IMR-90 (cell line): ENCODE results near the gene DOCK9. TPM values are rescaled to one million over a fixed set of nuclear protein-coding genes. Genes with fewer than 3 reads are reported as not detected.

Experiments
- ATAC-seq: fragments of 200-7000 bp; cut with Tn5 transposase; 2 replicates; pipeline ENCODE4 v1.9.1; 2020; ENCODE audit warnings: low read depth, mild to moderate bottlenecking, moderate library complexity
- BruUV-seq: library from RNA; stranded (reverse); fragments of 400-500 nt; replicated peaks from 2 replicates; lab custom pipeline; 2021; lab: Mats Ljungman, UMichigan
- CTCF ChIA-PET: fragments of 300-600 bp; formaldehyde crosslinking; extraction: SDS; loops from one replicate; lab custom pipeline; 2021; ENCODE audit warnings: antibody characterized with exemption; lab: Yijun Ruan, JAX
- POLR2A ChIA-PET: fragments of 300-600 bp; sonication (Branson Sonifier 250); formaldehyde crosslinking; loops from one replicate; lab custom pipeline; 2022; ENCODE audit warnings: antibody characterized with exemption; ENCODE audit not compliant: unreplicated experiment; lab: Charles Lee
- DNase-seq: peaks from one replicate; pipeline ENCODE4 v3.0.0; 2013
- H2AFZ ChIP-seq: replicated peaks from 2 replicates; pipeline ENCODE3; 2013; ENCODE audit warnings: low read length, mild to moderate bottlenecking; ENCODE audit not compliant: poor library complexity
- H2AK5ac ChIP-seq: 2 replicates; pipeline ENCODE4 v1.6.1; 2013; ENCODE audit warnings: low read depth, low read length, inconsistent platforms
- H2AK9ac ChIP-seq: replicated peaks from 2 replicates; pipeline ENCODE3; 2013; ENCODE audit warnings: mild to moderate bottlenecking, low read depth, low read length, moderate library complexity; ENCODE audit not compliant: poor library complexity
- H2BK120ac ChIP-seq: 2 replicates; pipeline ENCODE4 v1.6.1; 2013; ENCODE audit warnings: low read depth, low read length, inconsistent platforms
- H2BK15ac ChIP-seq: 3 replicates; pipeline ENCODE4 v1.6.1; 2013; ENCODE audit warnings: low read depth, low read length, inconsistent platforms
- H2BK20ac ChIP-seq: 2 replicates; pipeline ENCODE4 v1.6.1; 2013; ENCODE audit warnings: low read depth, mild to moderate bottlenecking, inconsistent platforms, low read length, moderate library complexity
- H2BK5ac ChIP-seq: 2 replicates; pipeline ENCODE4 v1.6.1; 2013; ENCODE audit warnings: mild to moderate bottlenecking, low read depth, low read length, inconsistent platforms; ENCODE audit not compliant: poor library complexity, severe bottlenecking
- H3K14ac ChIP-seq: replicated peaks from 2 replicates; pipeline ENCODE4 v1.6.1; 2013; ENCODE audit warnings: low read depth, low read length, inconsistent platforms
- H3K18ac ChIP-seq: 2 replicates; pipeline ENCODE4 v1.6.1; 2013; ENCODE audit warnings: low read depth, low read length, control low read depth
- H3K23ac ChIP-seq: 2 replicates; pipeline ENCODE4 v1.6.1; 2013; ENCODE audit warnings: low read depth, low read length, inconsistent platforms
- H3K27ac ChIP-seq: 2 replicates; pipeline ENCODE4 v1.5.1; 2013; ENCODE audit warnings: mild to moderate bottlenecking, control low read depth, low read length; ENCODE audit not compliant: insufficient read depth
- H3K27me3 ChIP-seq: 2 replicates; pipeline ENCODE4 v1.6.1; 2013; ENCODE audit warnings: low read length; ENCODE audit not compliant: control insufficient read depth, insufficient read depth
- H3K36me3 ChIP-seq: 2 replicates; pipeline ENCODE4 v1.6.1; 2013; ENCODE audit warnings: low read length, mixed read lengths; ENCODE audit not compliant: control insufficient read depth, insufficient read depth
- H3K4ac ChIP-seq: 2 replicates; pipeline ENCODE4 v1.6.1; 2013; ENCODE audit warnings: low read depth, low read length, inconsistent platforms
- H3K4me1 ChIP-seq: 2 replicates; pipeline ENCODE4 v1.6.1; 2013; ENCODE audit warnings: low read length, mixed read lengths; ENCODE audit not compliant: control insufficient read depth, insufficient read depth
- H3K4me2 ChIP-seq: 2 replicates; pipeline ENCODE4 v1.6.1; 2013; ENCODE audit warnings: low read depth, mild to moderate bottlenecking, control low read depth, low read length, moderate library complexity
- H3K4me3 ChIP-seq: 2 replicates; pipeline ENCODE4 v1.5.1; 2013; ENCODE audit warnings: low read depth, mild to moderate bottlenecking, control low read depth, low read length, moderate library complexity; ENCODE audit not compliant: insufficient read depth
- H3K56ac ChIP-seq: 2 replicates; pipeline ENCODE4 v1.6.1; 2013; ENCODE audit warnings: low read length, inconsistent platforms; ENCODE audit not compliant: insufficient read depth; ENCODE audit errors: extremely low read depth
- H3K79me1 ChIP-seq, 2 experiments: 2 replicates each; pipeline ENCODE4 v1.6.1; 2013; ENCODE audit warnings: low read length in 2 of 2, inconsistent platforms in 1 of 2, low read depth in 1 of 2
- H3K9ac ChIP-seq: 2 replicates; pipeline ENCODE4 v1.6.1; 2013; ENCODE audit warnings: low read depth, low read length, control low read depth
- H3K9me1 ChIP-seq: 2 replicates; pipeline ENCODE4 v1.6.1; 2013; ENCODE audit warnings: low read length, inconsistent platforms; ENCODE audit not compliant: insufficient read depth
- H3K9me3 ChIP-seq: 2 replicates; pipeline ENCODE4 v1.6.1; 2013; ENCODE audit warnings: low read length; ENCODE audit not compliant: control insufficient read depth, insufficient read depth
- H4K20me1 ChIP-seq: 2 replicates; pipeline ENCODE4 v1.6.1; 2013; ENCODE audit warnings: low read length, inconsistent platforms; ENCODE audit not compliant: insufficient read depth
- H4K5ac ChIP-seq: 2 replicates; pipeline ENCODE4 v1.6.1; 2013; ENCODE audit warnings: mild to moderate bottlenecking, low read depth, low read length, control low read depth
- H4K8ac ChIP-seq, 2 experiments: 2 replicates each; pipeline ENCODE4 v1.6.1; 2013; ENCODE audit warnings: low read depth in 2 of 2, low read length in 2 of 2, control low read depth in 1 of 2, inconsistent platforms in 1 of 2
- H4K91ac ChIP-seq: 2 replicates; pipeline ENCODE4 v1.6.1; 2013; ENCODE audit warnings: low read depth, low read length, inconsistent platforms; ENCODE audit not compliant: insufficient read depth
- BHLHE40 ChIP-seq: fragments of 150-350 bp; IDR thresholded peaks from 2 replicates; pipeline ENCODE4 v1.6.1; 2016; ENCODE audit warnings: mild to moderate bottlenecking, low read depth, low read length
- CHD1 ChIP-seq: IDR thresholded peaks from 2 replicates; pipeline ENCODE4 v1.6.1; 2012; ENCODE audit warnings: low read depth, low read length, improper control_type of control experiment
- CTCF ChIP-seq: conservative IDR thresholded peaks from 2 replicates; pipeline ENCODE4 v1.5.1; 2012; ENCODE audit warnings: mild to moderate bottlenecking, low read depth, low read length, improper control_type of control experiment
- MAZ ChIP-seq: IDR thresholded peaks from 2 replicates; pipeline ENCODE4 v1.6.1; 2012; ENCODE audit warnings: low read depth, mild to moderate bottlenecking, low read length, improper control_type of control experiment, moderate library complexity, borderline replicate concordance
- NFE2L2 ChIP-seq: fragments of 150-350 bp; IDR thresholded peaks from 2 replicates; pipeline ENCODE4 v1.6.1; 2016; ENCODE audit warnings: low read depth, mild to moderate bottlenecking, low read length
- RAD21 ChIP-seq: IDR thresholded peaks from 2 replicates; pipeline ENCODE4 v1.6.1; 2012; ENCODE audit warnings: low read length, improper control_type of control experiment
- RFX5 ChIP-seq: IDR thresholded peaks from 2 replicates; pipeline ENCODE4 v1.8.0; 2012; ENCODE audit warnings: low read depth, mild to moderate bottlenecking, low read length, moderate library complexity
- USF2 ChIP-seq: fragments of 150-350 bp; IDR thresholded peaks from 2 replicates; pipeline ENCODE4 v1.6.1; 2017; ENCODE audit warnings: mild to moderate bottlenecking, antibody characterized with exemption, low read length, low read depth
- WGBS, 2 experiments: methylation state at CpG; one replicate each; pipeline versions ENCODE4 v1.1.5 to v1.1.7; 2013; ENCODE audit warnings: missing lambda C conversion rate in 2 of 2; ENCODE audit not compliant: insufficient read length in 1 of 2; ENCODE audit errors: extremely low coverage in 2 of 2; 5-methylcytosine and 5-hydroxymethylcytosine counted together
- dilution Hi-C: fragments of 300-500 bp; cut with HindIII; formaldehyde crosslinking; loops from one replicate; pipeline ENCODE4 v1.14.3; 2018; ENCODE audit warnings: low sequenced_read_pairs; ENCODE audit not compliant: unreplicated experiment
- in situ Hi-C: fragments of 300-500 bp; cut with MboI; formaldehyde crosslinking; loops from 3 replicates; pipeline ENCODE4 v1.14.3; 2019; ENCODE audit warnings: low sequenced_read_pairs, inconsistent platforms, mixed read lengths
- intact Hi-C: fragments of 100-400 bp; cut with micrococcal nuclease; formaldehyde crosslinking; loops from 2 replicates; pipeline ENCODE4 v1.10.0; 2022
- polyA plus RNA-seq, 3 experiments: library from polyadenylated mRNA; depleted of rRNA; stranded (reverse); fragments of >200 nt; gene quantifications; 2 replicates each; pipeline ENCODE4 v1.2.3, GENCODE V29; 2012; ENCODE audit warnings: low replicate concordance in 1 of 3
- total RNA-seq: library from RNA; depleted of rRNA; stranded (reverse); fragments of >200 nt; gene quantifications from 2 replicates; pipeline ENCODE4 v1.2.3, GENCODE V29; 2012
- TF ChIP-seq, protein P1 (sequence below): fragments of 150-350 bp; IDR thresholded peaks from 2 replicates; pipeline ENCODE4 v1.6.1; 2016; ENCODE audit warnings: low read depth, mild to moderate bottlenecking, low read length, moderate library complexity, borderline replicate concordance

Gene DOCK9
- total and polyA plus RNA-seq, 2 of the 4 experiments (the other 2 are of a cell fraction): 4.8 to 7.2 TPM

- dilution Hi-C loops (no loop called here), in situ Hi-C loops (loop anchor here (25.0 kb wide), 2 partner anchors 687 to 962 kb away; partner anchors contain the start of gene FARP1), intact Hi-C loops (no loop called here)
- Histone ChIP-seq H3K14ac (no peak overlapping the region), H3K18ac (no peak overlapping the region), H3K9me1 (peaks cover 15% of the 10 kb centered on the region; the same call in 1 of the 2 replicates), H4K91ac (no peak overlapping the region), H3K36me3 (no peaks in the 10 kb centered on the region), H2AFZ (no peak overlapping the region), H3K23ac (no peak overlapping the region), H2BK120ac (no peak overlapping the region), H3K4me3 (no peak overlapping the region), H3K4ac (no peak overlapping the region), H2AK5ac (no peak overlapping the region), H3K27me3 (no peaks in the 10 kb centered on the region), H3K27ac (no peak overlapping the region), H2AK9ac (no peak overlapping the region), H4K5ac (no peak overlapping the region), H3K4me2 (no peak overlapping the region), H2BK5ac (no peak overlapping the region), H3K4me1 (peaks cover 2% of the 10 kb centered on the region; the same call in 1 of the 2 replicates), H4K20me1 (no peaks in the 10 kb centered on the region), H3K56ac (no peak overlapping the region), H2BK15ac (no peak overlapping the region; the same call in 2 of the 3 replicates), H2BK20ac (no peak overlapping the region), H3K9ac (no peak overlapping the region), H4K8ac (no peak overlapping the region), H3K9me3 (no peaks in the 10 kb centered on the region), H3K79me1 (no peaks in the 10 kb centered on the region)
- no TSS peak for BruUV-seq
- no peak for TF ChIP-seq NFE2L2
- no peak for TF ChIP-seq RFX5
- TF ChIP-seq USF2: no peak
- no peak for TF ChIP-seq MAZ
- no peak for TF ChIP-seq CTCF
- TF ChIP-seq CHD1: no peak
- TF ChIP-seq, protein P1, sequence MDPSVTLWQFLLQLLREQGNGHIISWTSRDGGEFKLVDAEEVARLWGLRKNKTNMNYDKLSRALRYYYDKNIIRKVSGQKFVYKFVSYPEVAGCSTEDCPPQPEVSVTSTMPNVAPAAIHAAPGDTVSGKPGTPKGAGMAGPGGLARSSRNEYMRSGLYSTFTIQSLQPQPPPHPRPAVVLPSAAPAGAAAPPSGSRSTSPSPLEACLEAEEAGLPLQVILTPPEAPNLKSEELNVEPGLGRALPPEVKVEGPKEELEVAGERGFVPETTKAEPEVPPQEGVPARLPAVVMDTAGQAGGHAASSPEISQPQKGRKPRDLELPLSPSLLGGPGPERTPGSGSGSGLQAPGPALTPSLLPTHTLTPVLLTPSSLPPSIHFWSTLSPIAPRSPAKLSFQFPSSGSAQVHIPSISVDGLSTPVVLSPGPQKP: no peak
- no peak for TF ChIP-seq RAD21
- no peak for TF ChIP-seq BHLHE40
- ChIA-PET CTCF (interaction anchor here (1.0 kb wide), 1 partner anchor 16 kb away, joined by 3 read pairs; no protein-coding TSS in a partner anchor), POLR2A (no interaction called here)
- DNase-seq: peak; percentile 27
- WGBS, 2 experiments: 71% methylated on average over 1 of the region's 13 CpGs; no CpG with 5 or more reads in 1 of the 2 experiments
- no peak; the same call in 1 of the 2 replicates for ATAC-seq
Measured at GRCh38 chr13:98824376-98825160, 153.3 kb downstream of the DOCK9 start.
